GM12878 (cell line): ENCODE measurements around the gene NR2E3. TPM values are rescaled to one million over a fixed set of nuclear protein-coding genes. Genes with fewer than 3 reads are reported as not detected.

Source experiments
- ATAC-seq: fragments of 200-7000 bp; cut with Tn5 transposase; 3 replicates; pipeline ENCODE4 v1.9.1; 2020; ENCODE audit warnings: mild to moderate bottlenecking, moderate library complexity
- BruUV-seq: library from RNA; stranded (reverse); fragments of 400-500 nt; replicated peaks from 2 replicates; lab custom pipeline; 2021; lab: Mats Ljungman, UMichigan
- CTCF ChIA-PET: fragments of 300-600 bp; sonication (Branson Sonifier 250); formaldehyde crosslinking; extraction: SDS; loops from one replicate; lab custom pipeline; 2021; ENCODE audit warnings: inconsistent platforms; lab: Yijun Ruan, JAX
- POLR2A ChIA-PET: fragments of 350-600 bp; formaldehyde crosslinking; extraction: SDS; loops from one replicate; lab custom pipeline; 2021; ENCODE audit warnings: inconsistent platforms; lab: Charles Lee
- RAD21 ChIA-PET: fragments of 300-600 bp; sonication (Branson Sonifier 250); formaldehyde crosslinking; loops from one replicate; lab custom pipeline; 2023; ENCODE audit warnings: antibody characterized with exemption; ENCODE audit not compliant: unreplicated experiment; lab: Charles Lee
- SMC1A ChIA-PET: fragments of 300-600 bp; sonication (Branson Sonifier 250); formaldehyde crosslinking; loops from one replicate; lab custom pipeline; 2023; ENCODE audit not compliant: unreplicated experiment, uncharacterized antibody; lab: Charles Lee
- DNase-seq: peaks from one replicate; pipeline ENCODE4 v3.0.0-alpha.2; 2011; ENCODE audit warnings: low read depth, low spot score
- FAIRE-seq: peaks from 3 replicates; lab custom pipeline; 2011; peaks lifted over from hg19 to GRCh38; lab: Jason Lieb, UNC
- H2AFZ ChIP-seq: 2 replicates; pipeline ENCODE4 v1.6.0; 2011; ENCODE audit warnings: low read depth, low read length, control low read depth; ENCODE audit not compliant: control insufficient read depth
- H3K27ac ChIP-seq: 2 replicates; pipeline ENCODE4 v1.5.1; 2011; ENCODE audit warnings: control low read depth; ENCODE audit not compliant: control insufficient read depth, insufficient read depth
- H3K27me3 ChIP-seq, 2 experiments: replicated peaks in 1 of 2; 2 replicates each; pipeline versions ENCODE4 v1.6.0 to v1.6.1; 2011; ENCODE audit warnings: low read length in 1 of 2; ENCODE audit not compliant: control insufficient read depth in 2 of 2, insufficient read depth in 2 of 2
- H3K36me3 ChIP-seq, 2 experiments: 2 replicates each; pipeline ENCODE4 v1.5.1; 2011; ENCODE audit warnings: low read length in 1 of 2; ENCODE audit not compliant: control insufficient read depth in 2 of 2, insufficient read depth in 2 of 2
- H3K4me1 ChIP-seq: 2 replicates; pipeline ENCODE4 v1.6.1; 2011; ENCODE audit warnings: mild to moderate bottlenecking, low read length, moderate library complexity, mixed read lengths; ENCODE audit not compliant: control insufficient read depth, insufficient read depth
- H3K4me2 ChIP-seq: 2 replicates; pipeline ENCODE4 v1.6.0; 2011; ENCODE audit warnings: control low read depth; ENCODE audit not compliant: control insufficient read depth, insufficient read depth
- H3K4me3 ChIP-seq: fragments of 200-600 bp; sonication (generic); 2 replicates; pipeline ENCODE4 v1.5.1; 2016
- H3K79me2 ChIP-seq: 2 replicates; pipeline ENCODE4 v1.6.0; 2011; ENCODE audit warnings: low read length; ENCODE audit not compliant: control insufficient read depth, insufficient read depth
- H3K9ac ChIP-seq: 2 replicates; pipeline ENCODE4 v1.8.0; 2011; ENCODE audit warnings: low read length, control low read depth, mixed read lengths; ENCODE audit not compliant: control insufficient read depth, insufficient read depth
- H3K9me3 ChIP-seq: replicated peaks from 3 replicates; pipeline ENCODE4 v1.5.1; 2011; ENCODE audit warnings: mild to moderate bottlenecking, low read length; ENCODE audit not compliant: control insufficient read depth, insufficient read depth
- H4K20me1 ChIP-seq: 2 replicates; pipeline ENCODE4 v1.6.0; 2011; ENCODE audit not compliant: control insufficient read depth, insufficient read depth
- STAT3 ChIP-seq: IDR thresholded peaks from 2 replicates; pipeline ENCODE4 v1.6.1; 2011; ENCODE audit warnings: low read depth, low read length, improper control_type of control experiment
- ZNF687 ChIP-seq: fragments of 450-650 bp; IDR thresholded peaks from 2 replicates; pipeline ENCODE4 v1.6.1; 2017; ENCODE audit warnings: mild to moderate bottlenecking, moderate library complexity
- WGBS: methylation state at CpG from one replicate; pipeline ENCODE4 v1.1.6; 2016; ENCODE audit warnings: low lambda C conversion rate; ENCODE audit not compliant: insufficient replicate concordance, insufficient coverage; ENCODE audit errors: missing lambda C conversion rate; 5-methylcytosine and 5-hydroxymethylcytosine counted together
- in situ Hi-C: fragments of 300-500 bp; cut with MboI; formaldehyde crosslinking; loops from 9 replicates; pipeline ENCODE4 v1.14.3; 2018; ENCODE audit warnings: mixed read lengths
- intact Hi-C: fragments of 100-400 bp; cut with micrococcal nuclease; formaldehyde crosslinking; loops from one replicate; pipeline ENCODE4 v1.14.2; 2022; ENCODE audit not compliant: unreplicated experiment
- polyA plus RNA-seq, 11 experiments: library from polyadenylated mRNA; depleted of rRNA in 4 of 11; unstranded in 6 of 11; stranded (reverse) in 5 of 11; fragments of >200 nt; fragmentation: Nextera tagmentation in 4 of 11; fragmentation: Illumina TruSeq in 1 of 11; extraction: Ambion mirVana in 4 of 11; extraction: Trizol in 1 of 11; gene quantifications; 1 replicate in 1 of 11; 2 replicates in 10 of 11; pipeline versions ENCODE4 v1.2.1 to v1.2.3, GENCODE V29; 2011 to 2016; ENCODE audit warnings: inconsistent platforms in 2 of 11, missing spikeins in 2 of 11, low read depth in 1 of 11
- total RNA-seq, 4 experiments: library from RNA; depleted of rRNA in 3 of 4; stranded (reverse); fragments of >200 nt in 3 of 4; fragmentation: Illumina TruSeq in 1 of 4; extraction: Trizol in 1 of 4; gene quantifications; 2 replicates each; pipeline versions ENCODE4 v1.2.1 to v1.2.3, GENCODE V29; 2013 to 2021
- TF ChIP-seq, protein P1 (sequence below): IDR thresholded peaks from 2 replicates; pipeline ENCODE4 v1.6.1; 2011; ENCODE audit warnings: low read depth, low read length, improper control_type of control experiment, borderline replicate concordance

The NR2E3 gene
- total and polyA plus RNA-seq, 10 of the 15 experiments (the other 5 are each of a cell fraction or from before 2014, with no cell fraction given) = 0.05 to 0.11 (median 0.11) TPM; not detected in 7

DNA sequence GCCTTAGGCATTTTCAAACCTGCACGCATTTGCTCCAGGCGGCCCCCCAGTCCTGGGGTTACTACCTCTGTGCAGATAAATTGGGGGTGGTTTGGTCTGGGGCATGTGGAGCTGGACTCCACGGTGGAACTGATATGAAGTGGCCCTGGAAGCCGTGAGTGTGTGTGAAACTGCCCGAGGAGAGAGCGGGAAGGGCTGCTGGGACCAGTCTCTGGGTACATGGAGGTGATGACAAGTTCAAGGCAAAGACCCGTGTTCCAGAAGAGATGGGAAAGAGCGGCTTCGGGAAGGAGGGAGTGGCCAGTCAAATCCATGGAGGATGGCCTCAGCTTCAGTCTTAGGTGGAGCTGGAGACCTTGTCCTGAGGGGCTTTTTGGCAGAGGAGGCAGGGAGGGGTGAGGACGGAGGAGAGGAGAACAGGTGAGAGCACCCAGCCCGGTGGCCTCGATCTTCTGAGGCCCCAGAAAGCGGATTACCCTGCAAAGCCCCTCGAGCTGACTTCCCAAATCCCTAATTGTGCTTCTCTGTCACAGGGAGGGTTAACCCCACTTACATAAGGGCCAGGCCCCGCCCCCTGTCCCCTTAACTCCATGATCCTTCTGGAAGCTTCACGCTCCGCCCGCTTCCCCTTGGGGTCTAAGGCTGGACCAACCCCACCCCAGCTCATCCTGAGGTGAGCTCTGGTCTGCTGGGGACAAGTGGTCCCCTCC is 1.9 kb upstream of the NR2E3 start (continued):
- TF ChIP-seq ZNF687 = no peak

- ChIA-PET POLR2A (no interaction called here), RAD21 (no interaction called here), SMC1A (no interaction called here), CTCF (no interaction called here)
- Histone ChIP-seq H2AFZ (no peak overlapping the region), H3K4me3 (no peak overlapping the region), H3K36me3 (no peaks in the 10 kb centered on the region), H3K4me2 (no peak overlapping the region), H4K20me1 (no peaks in the 10 kb centered on the region), H3K9me3 (no peaks in the 10 kb centered on the region), H3K4me1 (peaks cover 3% of the 10 kb centered on the region), H3K27me3 (no peaks in the 10 kb centered on the region; a peak in 1 of 4 replicates), H3K9ac (no peak overlapping the region), H3K27ac (no peak overlapping the region), H3K79me2 (no peaks in the 10 kb centered on the region)
- intact Hi-C loops = no loop called here
- FAIRE-seq (no peak), DNase-seq (no peak), ATAC-seq (no peak)
- TF ChIP-seq STAT3 = no peak
- TF ChIP-seq, protein P1, sequence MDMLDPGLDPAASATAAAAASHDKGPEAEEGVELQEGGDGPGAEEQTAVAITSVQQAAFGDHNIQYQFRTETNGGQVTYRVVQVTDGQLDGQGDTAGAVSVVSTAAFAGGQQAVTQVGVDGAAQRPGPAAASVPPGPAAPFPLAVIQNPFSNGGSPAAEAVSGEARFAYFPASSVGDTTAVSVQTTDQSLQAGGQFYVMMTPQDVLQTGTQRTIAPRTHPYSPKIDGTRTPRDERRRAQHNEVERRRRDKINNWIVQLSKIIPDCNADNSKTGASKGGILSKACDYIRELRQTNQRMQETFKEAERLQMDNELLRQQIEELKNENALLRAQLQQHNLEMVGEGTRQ = no peak
- WGBS = 52% methylated on average over 8 of the region's 8 CpGs
- in situ Hi-C loops = loop anchor here (10.0 kb wide), 2 partner anchors 345 to 355 kb away; no protein-coding TSS in a partner anchor
- no TSS peak for BruUV-seq
Measured at GRCh38 chr15:71809346-71809745, 1.0 kb upstream of the NR2E3 start.
